ENCODE measurements around the gene EXOC6.
"Not testable (repeated sequence)": the region's sequence is repeated elsewhere in the genome, so short reads cannot be mapped to it uniquely, and the experiment has no call there.

EXOC6 gene

DNA sequence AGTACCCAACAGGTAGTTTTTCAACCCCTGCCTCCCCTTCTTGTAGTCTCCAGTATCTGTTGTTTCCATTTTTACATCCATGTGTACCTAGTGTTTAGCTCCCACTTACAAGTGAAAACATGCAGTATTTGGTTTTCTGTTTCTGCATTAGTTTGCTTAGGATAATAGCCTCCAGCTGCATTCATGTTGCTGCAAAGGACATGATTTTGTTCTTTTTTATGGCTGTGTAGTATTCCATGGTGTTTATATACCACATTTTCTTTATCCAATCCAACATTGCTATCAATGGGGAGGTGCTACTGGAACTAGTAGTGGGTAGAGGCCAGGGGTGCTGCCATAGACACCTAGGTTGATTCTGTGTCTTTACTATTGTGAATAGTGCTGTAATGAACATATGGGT lies 104.3 kb downstream of the EXOC6 start:
- not testable (repeated sequence) for DNase-seq

- DNase-seq: no peak
Observed at GRCh38 chr10:92957223-92958010, 109.1 kb downstream of the EXOC6 start.

GRCh38 chr10:92961638-92962037 lies 113.3 kb downstream of the EXOC6 start:
- DNase-seq: no peak

- no peak for DNase-seq
Observed at GRCh38 chr10:92965314-92965713, 117.0 kb downstream of the EXOC6 start.

DNA sequence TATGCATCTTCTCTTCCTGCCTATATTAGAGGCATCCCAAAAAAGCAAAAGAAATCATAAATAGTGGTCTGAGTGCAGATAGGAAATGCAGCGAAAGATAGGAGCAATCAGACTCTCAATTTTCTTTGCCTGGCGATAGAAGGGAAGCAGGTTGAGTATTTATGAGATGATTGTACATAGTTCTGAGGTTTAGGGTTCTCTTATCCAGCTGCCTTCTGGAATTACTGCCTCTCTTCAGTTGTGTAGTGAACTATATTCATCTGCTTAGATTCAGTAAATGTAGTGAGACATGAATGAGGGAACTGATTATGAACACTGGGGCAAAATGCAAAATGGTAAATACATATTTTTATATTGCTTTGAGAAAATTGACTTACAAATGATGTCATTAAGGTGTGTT lies 119.3 kb downstream of the EXOC6 start:
- no peak for DNase-seq

- no peak for DNase-seq
Observed at GRCh38 chr10:92969151-92969550, 120.8 kb downstream of the EXOC6 start.

GRCh38 chr10:92970301-92971070 lies 122.2 kb downstream of the EXOC6 start:
- DNase-seq: no peak

GRCh38 chr10:92972066-92972870 lies 123.9 kb downstream of the EXOC6 start:
- no peak for DNase-seq

- no peak for DNase-seq
Observed at GRCh38 chr10:92972886-92973285, 124.6 kb downstream of the EXOC6 start.

GRCh38 chr10:92976278-92976677 lies 128.0 kb downstream of the EXOC6 start:
- not testable (repeated sequence) for DNase-seq

- no peak for DNase-seq
Observed at GRCh38 chr10:92989250-92989649, 140.9 kb downstream of the EXOC6 start.

GRCh38 chr10:92990615-92991014 lies 142.3 kb downstream of the EXOC6 start:
- no peak for DNase-seq

GRCh38 chr10:92991513-92991912 lies 143.2 kb downstream of the EXOC6 start:
- DNase-seq: no peak

- no peak for DNase-seq
Observed at GRCh38 chr10:92993699-92994272, 145.5 kb downstream of the EXOC6 start.

GRCh38 chr10:92995509-92995908 lies 147.2 kb downstream of the EXOC6 start:
- DNase-seq: no peak

GRCh38 chr10:92997620-92998019 lies 149.3 kb downstream of the EXOC6 start:
- no peak for DNase-seq

GRCh38 chr10:92999191-92999590 lies 150.9 kb downstream of the EXOC6 start:
- DNase-seq: no peak

GRCh38 chr10:93006435-93007039 lies 158.2 kb downstream of the EXOC6 start:
- no peak for DNase-seq

DNA sequence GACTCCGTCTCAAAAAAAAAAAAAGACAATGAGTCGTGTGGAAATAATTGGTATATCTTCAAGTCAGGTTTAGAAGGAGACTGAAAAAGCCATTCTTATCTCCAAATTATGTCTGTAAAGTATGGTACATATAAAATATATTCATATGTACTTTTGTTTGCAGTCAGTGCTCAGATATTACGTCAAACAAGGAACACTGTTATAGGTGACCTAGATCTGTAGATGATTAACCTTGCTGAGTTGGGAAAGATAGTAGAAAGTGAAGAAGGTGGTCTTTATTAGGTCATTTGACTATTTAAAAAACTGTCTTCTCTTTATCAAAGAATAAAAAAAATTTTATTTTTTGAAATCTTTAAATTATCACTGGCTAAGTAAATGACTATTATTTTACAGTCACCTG lies 167.4 kb downstream of the EXOC6 start:
- no peak for DNase-seq

GRCh38 chr10:93023013-93023650 lies 174.8 kb downstream of the EXOC6 start:
- no peak for DNase-seq

- no peak for DNase-seq
Observed at GRCh38 chr10:93026072-93026471, 177.8 kb downstream of the EXOC6 start.

DNA sequence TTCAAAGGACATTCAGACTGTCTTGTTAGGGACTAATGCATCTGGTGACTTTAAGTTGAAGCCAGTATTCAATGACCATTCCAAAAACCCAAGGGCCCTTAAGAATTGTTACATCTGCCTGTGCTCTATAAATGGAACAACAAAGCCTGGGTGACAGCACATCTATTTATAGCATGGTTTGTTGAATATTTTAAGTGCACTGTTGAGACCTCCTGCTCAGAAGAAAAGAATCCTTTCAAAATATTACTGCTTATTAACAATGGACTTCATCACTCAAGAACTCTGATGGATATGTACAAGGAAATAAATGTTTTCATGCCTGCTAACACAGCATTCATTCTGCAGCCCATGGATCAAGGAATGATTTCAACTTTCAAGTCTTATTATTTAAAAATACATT lies 179.2 kb downstream of the EXOC6 start:
- DNase-seq: no peak
